Heart left ventricle (tissue), 13 donors: ENCODE measurements around the gene ACOD1.

ENCODE experiments used
- CTCF ChIP-seq, 12 donors: fragments of 200-600 bp; sonication (generic) in 4 of 12; IDR thresholded peaks; one replicate each; pipeline versions ENCODE4 v1.5.0 to v1.8.0; 2018 to 2022; ENCODE audit warnings: antibody characterized with exemption in 12 of 12, mild to moderate bottlenecking in 5 of 12
- POLR2A ChIP-seq, 2 donors: fragments of 450-650 bp; IDR thresholded peaks; one replicate each; pipeline ENCODE4 v1.6.1; 2017; ENCODE audit warnings: antibody characterized with exemption in 2 of 2, mild to moderate bottlenecking in 2 of 2, moderate library complexity in 2 of 2
- donor health status: ischemic (EF 13 %, LVEDD 7.1; RV severe dilation, severe dysfunction).
- donor health status: DM: no; HTN: yes; CAD: no.
- donor health status: DM: no; HTN: no; CAD: no.
- donor health status: ischemic (EF 25% LVEDD 6.9; RV normal size, moderate dysfunction).
- donor health status: ischemic (EF 25% LVEDD 5.7; RV mildly dilated, moderate dysfunction).
- donor health status: ischemic (EF 35%, LVEDD 5.7; RV mildly dilated, moderate dysfunction).
- donor health status: nonischemic (EF 11% LVEDD 7.7; RV severe dilation, severe dysfunction).
- donor health status: DM: yes; HTN: yes; CAD: no.
- donor health status: PGD.
- donor health status: ischemic (EF 29% LVEDD 5.4; RV normal size, mild dysfunction).
- donor health status: nonischemic (EF 23%, LVEDD 6.1; RV moderate dilation, normal function).

- no peak for TF ChIP-seq CTCF (IDR thresholded peaks at IDR 0.05)
- no peak for TF ChIP-seq POLR2A (IDR thresholded peaks at IDR 0.05)
Observed at GRCh38 chr13:76953968-76954367, 5.7 kb downstream of the ACOD1 start.
